GM12878 (cell line): ENCODE measurements around the gene ZNF296. TPM values are rescaled to one million over a fixed set of nuclear protein-coding genes. Genes with fewer than 3 reads are reported as not detected.
A peak's percentile ranks its signal among the peaks of the same experiment; 100 is the strongest.

ENCODE experiments used
- ASH2L ChIP-seq: fragments of 300-600, 200-600 bp; sonication (generic); IDR thresholded peaks from 2 replicates; pipeline ENCODE4 v1.6.1; 2017; ENCODE audit warnings: low read depth, mild to moderate bottlenecking, borderline replicate concordance
- BRCA1 ChIP-seq: IDR thresholded peaks from 2 replicates; pipeline ENCODE4 v1.6.1; 2011; ENCODE audit warnings: low read depth, low read length, improper control_type of control experiment
- CEBPB ChIP-seq, 2 experiments: fragments of 150-350 bp in 1 of 2; IDR thresholded peaks; 2 replicates each; pipeline ENCODE4 v1.6.1; 2012 to 2014; ENCODE audit warnings: low read depth in 2 of 2, low read length in 2 of 2, borderline replicate concordance in 1 of 2, inconsistent platforms in 1 of 2
- CREM ChIP-seq: IDR thresholded peaks from 2 replicates; pipeline ENCODE4 v1.6.1; 2014; ENCODE audit warnings: antibody characterized with exemption, low read depth
- EED ChIP-seq: sonication (generic); IDR thresholded peaks from 2 replicates; pipeline ENCODE4 v1.6.1; 2016; ENCODE audit warnings: antibody characterized with exemption, low read depth
- ETV6 ChIP-seq, 2 experiments: fragments of 450-650 bp in 1 of 2; IDR thresholded peaks in 1 of 2; conservative IDR thresholded peaks in 1 of 2; 2 replicates each; pipeline ENCODE4 v1.6.1; 2014; ENCODE audit warnings: antibody characterized with exemption in 1 of 2, borderline replicate concordance in 1 of 2, low read depth in 1 of 2, mild to moderate bottlenecking in 1 of 2, moderate library complexity in 1 of 2
- GATAD2B ChIP-seq: fragments of 450-650 bp; conservative IDR thresholded peaks from 2 replicates; pipeline ENCODE4 v1.6.1; 2017; ENCODE audit warnings: low read depth, mild to moderate bottlenecking, moderate library complexity
- IKZF2 ChIP-seq, 2 experiments: fragments of 450-650 bp; IDR thresholded peaks; 2 replicates each; pipeline ENCODE4 v1.6.1; 2017; ENCODE audit warnings: mild to moderate bottlenecking in 2 of 2, moderate library complexity in 2 of 2
- MEF2B ChIP-seq: fragments of 450-650 bp; IDR thresholded peaks from 2 replicates; pipeline ENCODE4 v1.6.1; 2018; ENCODE audit warnings: mild to moderate bottlenecking, moderate library complexity; ENCODE audit not compliant: partially characterized antibody, poor library complexity, severe bottlenecking
- MTA2 ChIP-seq: fragments of 450-650 bp; IDR thresholded peaks from 2 replicates; pipeline ENCODE4 v1.6.1; 2016; ENCODE audit warnings: low read depth, mild to moderate bottlenecking, moderate library complexity
- MYB ChIP-seq: fragments of 150-350 bp; IDR thresholded peaks from 2 replicates; pipeline ENCODE4 v1.6.1; 2014; ENCODE audit warnings: mild to moderate bottlenecking, low read depth, low read length, borderline replicate concordance
- NR2C2 ChIP-seq: IDR thresholded peaks from 2 replicates; pipeline ENCODE4 v1.6.1; 2011; ENCODE audit warnings: borderline replicate concordance, low read depth; ENCODE audit not compliant: control insufficient read depth, insufficient read length
- NR2F1 ChIP-seq: fragments of 450-650 bp; conservative IDR thresholded peaks from 2 replicates; pipeline ENCODE4 v1.6.1; 2017; ENCODE audit warnings: mild to moderate bottlenecking
- PAX8 ChIP-seq: fragments of 450-650 bp; IDR thresholded peaks from 2 replicates; pipeline ENCODE4 v1.6.1; 2017; ENCODE audit warnings: mild to moderate bottlenecking, moderate library complexity
- PKNOX1 ChIP-seq: fragments of 450-650 bp; IDR thresholded peaks from 2 replicates; pipeline ENCODE4 v1.6.1; 2016; ENCODE audit warnings: mild to moderate bottlenecking
- SPI1 ChIP-seq: IDR thresholded peaks from 2 replicates; pipeline ENCODE4 v1.6.1; 2011; ENCODE audit warnings: low read depth, mild to moderate bottlenecking, low read length, moderate library complexity, borderline replicate concordance; ENCODE audit not compliant: insufficient read depth
- SREBF1 ChIP-seq: IDR thresholded peaks from 2 replicates; pipeline ENCODE4 v1.6.1; 2012; ENCODE audit warnings: mild to moderate bottlenecking, low read length
- TCF7 ChIP-seq: IDR thresholded peaks from 2 replicates; pipeline ENCODE4 v1.6.1; 2014; ENCODE audit warnings: antibody characterized with exemption, borderline replicate concordance
- ZBTB11 ChIP-seq: fragments of 450-650 bp; formaldehyde crosslinking; IDR thresholded peaks from 2 replicates; pipeline ENCODE4 v1.5.0; 2022; ENCODE audit warnings: mild to moderate bottlenecking, missing genetic modification characterization
- ZZZ3 ChIP-seq: IDR thresholded peaks from 2 replicates; pipeline ENCODE4 v1.6.1; 2011; ENCODE audit warnings: low read depth; ENCODE audit not compliant: control insufficient read depth, insufficient read length
- polyA plus RNA-seq, 11 experiments: library from polyadenylated mRNA; depleted of rRNA in 4 of 11; unstranded in 6 of 11; stranded (reverse) in 5 of 11; fragments of >200 nt; fragmentation: Nextera tagmentation in 4 of 11; fragmentation: Illumina TruSeq in 1 of 11; extraction: Ambion mirVana in 4 of 11; extraction: Trizol in 1 of 11; gene quantifications; 1 replicate in 1 of 11; 2 replicates in 10 of 11; pipeline versions ENCODE4 v1.2.1 to v1.2.3, GENCODE V29; 2011 to 2016; ENCODE audit warnings: inconsistent platforms in 2 of 11, missing spikeins in 2 of 11, low read depth in 1 of 11
- total RNA-seq, 4 experiments: library from RNA; depleted of rRNA in 3 of 4; stranded (reverse); fragments of >200 nt in 3 of 4; fragmentation: Illumina TruSeq in 1 of 4; extraction: Trizol in 1 of 4; gene quantifications; 2 replicates each; pipeline versions ENCODE4 v1.2.1 to v1.2.3, GENCODE V29; 2013 to 2021
- TF ChIP-seq, protein P1 (sequence below), 3 experiments: IDR thresholded peaks in 2 of 3; conservative IDR thresholded peaks in 1 of 3; 2 replicates each; pipeline ENCODE4 v1.5.1; 2011; ENCODE audit warnings: low read depth in 3 of 3, low read length in 3 of 3, mild to moderate bottlenecking in 3 of 3, control low read depth in 2 of 3, moderate library complexity in 2 of 3, inconsistent platforms in 1 of 3, mixed read lengths in 1 of 3; ENCODE audit not compliant: control insufficient read depth in 2 of 3, insufficient read depth in 1 of 3; ENCODE audit errors: extremely low read depth in 1 of 3

The ZNF296 gene
- total and polyA plus RNA-seq, 10 of the 15 experiments (the other 5 are each of a cell fraction or from before 2014, with no cell fraction given), result 0.44 to 23.6 (median 3.5) TPM; not detected in 1

GRCh38 chr19:45079063-45079910 lies 3.0 kb upstream of the ZNF296 start, which contains the start of gene GEMIN7 (continued):
- TF ChIP-seq ZZZ3 (no peak), NR2C2 (no peak), SREBF1 (0 out of 2 replicates have a peak, but pooled peaks have one; percentile 35), PKNOX1 (peak; percentile 72; the same call in 1 of the 2 replicates), MEF2B (peak; percentile 95), EED (peak; percentile 26; the same call in 1 of the 2 replicates), IKZF2 (IDR thresholded peaks at IDR 0.05) (no peak; a peak in 1 of 4 replicates), TCF7 (no peak), BRCA1 (no peak), ZBTB11 (CRISPR knock-in tag) (peak; percentile 99), SPI1 (no peak), CEBPB (IDR thresholded peaks at IDR 0.05; ENCODE audit: borderline replicate concordance in 1 of 2, low read depth in 2 of 2, low read length in 2 of 2) (no peak), PAX8 (no peak), ETV6 (conservative IDR thresholded peaks at IDR 0.05 in 1 of 2, IDR thresholded peaks at IDR 0.05 in 1 of 2; ENCODE audit: borderline replicate concordance in 1 of 2, low read depth in 1 of 2) (peak in 1 of 2 experiments; percentile 43; a peak in 1 of 4 replicates), NR2F1 (peak; percentile 77), MTA2 (peak; percentile 91; the same call in 1 of the 2 replicates), MYB (no peak), CREM (peak; percentile 19; the same call in 1 of the 2 replicates), ASH2L (peak; percentile 80; the same call in 1 of the 2 replicates), GATAD2B (peak; percentile 94)
- TF ChIP-seq, protein P1, sequence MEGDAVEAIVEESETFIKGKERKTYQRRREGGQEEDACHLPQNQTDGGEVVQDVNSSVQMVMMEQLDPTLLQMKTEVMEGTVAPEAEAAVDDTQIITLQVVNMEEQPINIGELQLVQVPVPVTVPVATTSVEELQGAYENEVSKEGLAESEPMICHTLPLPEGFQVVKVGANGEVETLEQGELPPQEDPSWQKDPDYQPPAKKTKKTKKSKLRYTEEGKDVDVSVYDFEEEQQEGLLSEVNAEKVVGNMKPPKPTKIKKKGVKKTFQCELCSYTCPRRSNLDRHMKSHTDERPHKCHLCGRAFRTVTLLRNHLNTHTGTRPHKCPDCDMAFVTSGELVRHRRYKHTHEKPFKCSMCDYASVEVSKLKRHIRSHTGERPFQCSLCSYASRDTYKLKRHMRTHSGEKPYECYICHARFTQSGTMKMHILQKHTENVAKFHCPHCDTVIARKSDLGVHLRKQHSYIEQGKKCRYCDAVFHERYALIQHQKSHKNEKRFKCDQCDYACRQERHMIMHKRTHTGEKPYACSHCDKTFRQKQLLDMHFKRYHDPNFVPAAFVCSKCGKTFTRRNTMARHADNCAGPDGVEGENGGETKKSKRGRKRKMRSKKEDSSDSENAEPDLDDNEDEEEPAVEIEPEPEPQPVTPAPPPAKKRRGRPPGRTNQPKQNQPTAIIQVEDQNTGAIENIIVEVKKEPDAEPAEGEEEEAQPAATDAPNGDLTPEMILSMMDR (IDR thresholded peaks at IDR 0.05 in 2 of 3, conservative IDR thresholded peaks at IDR 0.05 in 1 of 3; ENCODE audit: control insufficient read depth in 2 of 3, extremely low read depth in 1 of 3, insufficient read depth in 1 of 3, low read depth in 3 of 3, low read length in 3 of 3), result peak in 2 of 3 experiments; percentile 9 to 11; a peak in 1 of 6 replicates
